Fibroblast of the conjunctiva (primary cell): Measurements from ENCODE around the gene TRMT44.
"Not testable (repeated sequence)": the region's sequence is repeated elsewhere in the genome, so short reads cannot be mapped to it uniquely, and the experiment has no call there.

ENCODE experiments used
- DNase-seq: peaks from one replicate; pipeline ENCODE4 v3.0.0-alpha.2; 2010; ENCODE audit warnings: low read depth

Gene TRMT44

GRCh38 chr4:8406887-8407286, 33.7 kb upstream of the TRMT44 start:
- not testable (repeated sequence) for DNase-seq

DNA sequence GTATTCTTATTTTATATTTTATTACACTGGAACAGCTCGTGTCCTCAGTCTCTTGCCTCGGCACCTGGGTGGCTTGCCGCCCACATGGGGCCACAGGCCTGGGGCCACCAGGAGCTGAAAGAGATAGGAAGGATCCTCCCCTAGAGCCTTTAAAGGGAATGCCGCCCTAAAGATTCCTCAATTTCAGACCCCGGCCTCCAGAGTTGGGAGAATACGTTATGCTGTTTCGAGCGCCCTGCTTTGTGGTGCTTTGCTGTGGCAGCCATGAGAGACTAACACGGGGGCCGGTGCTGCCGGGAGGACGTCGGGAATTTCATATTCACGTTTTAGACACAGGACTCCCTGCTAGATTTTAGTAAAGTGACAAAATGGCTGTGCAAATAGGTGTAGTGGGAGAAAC, 33.3 kb upstream of the TRMT44 start:
- no peak for DNase-seq

DNA sequence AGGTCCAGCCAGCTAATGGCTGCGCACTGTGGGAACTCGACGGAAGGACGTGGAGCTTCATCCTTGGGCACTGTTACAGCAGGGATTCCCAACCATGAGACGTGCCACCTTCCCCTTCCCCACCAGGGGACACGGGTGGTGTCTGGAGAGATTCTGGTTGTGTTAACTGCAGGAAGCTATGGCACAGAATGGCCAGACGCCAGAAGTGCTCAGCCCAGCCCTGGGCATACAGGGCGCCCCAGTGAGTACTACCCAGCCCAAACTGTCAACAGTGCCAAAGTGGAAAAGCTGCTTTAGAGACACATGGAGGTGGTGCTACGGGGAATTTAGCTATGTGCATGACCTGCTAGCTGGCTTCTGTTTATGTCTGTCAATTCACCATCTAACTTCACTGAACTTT, 32.8 kb upstream of the TRMT44 start:
- no peak for DNase-seq

DNA sequence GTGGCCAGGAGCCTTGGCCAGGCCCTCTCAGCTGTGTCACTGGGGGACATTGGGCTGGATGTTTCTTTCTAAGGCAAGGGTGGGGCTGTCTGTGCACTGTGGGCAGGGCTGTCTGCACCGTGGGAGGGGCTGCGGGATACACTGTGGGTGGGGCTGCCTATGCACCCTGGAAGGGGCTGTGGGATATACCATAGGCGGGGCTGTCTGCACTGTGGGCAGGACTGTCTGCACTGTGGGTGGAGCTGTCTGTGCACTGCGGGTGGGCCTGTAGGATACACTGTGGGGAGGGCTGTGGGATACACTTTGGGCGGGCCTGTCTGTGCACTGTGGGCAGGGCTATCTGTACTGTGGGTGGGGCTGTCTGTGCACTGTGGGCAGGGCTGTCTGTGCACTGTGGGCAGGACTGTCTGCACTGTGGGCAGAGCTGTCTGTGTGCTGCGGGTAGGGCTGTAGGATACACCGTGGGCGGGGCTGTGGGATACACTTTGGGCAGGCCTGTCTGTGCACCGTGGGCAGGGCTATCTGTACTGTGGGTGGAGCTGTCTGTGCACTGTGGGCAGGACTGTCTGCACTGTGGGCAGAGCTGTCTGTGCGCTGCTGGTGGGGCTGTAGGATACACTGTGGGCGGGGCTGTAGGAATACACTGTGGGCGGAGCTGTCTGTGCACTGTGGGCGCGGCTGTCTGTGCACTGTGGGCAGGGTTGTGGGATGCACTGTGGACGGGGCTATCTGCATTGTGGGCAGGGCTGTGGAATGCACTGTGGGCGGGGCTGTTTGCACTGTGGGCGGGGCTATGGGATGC, 31.1 kb upstream of the TRMT44 start:
- no peak for DNase-seq

DNA sequence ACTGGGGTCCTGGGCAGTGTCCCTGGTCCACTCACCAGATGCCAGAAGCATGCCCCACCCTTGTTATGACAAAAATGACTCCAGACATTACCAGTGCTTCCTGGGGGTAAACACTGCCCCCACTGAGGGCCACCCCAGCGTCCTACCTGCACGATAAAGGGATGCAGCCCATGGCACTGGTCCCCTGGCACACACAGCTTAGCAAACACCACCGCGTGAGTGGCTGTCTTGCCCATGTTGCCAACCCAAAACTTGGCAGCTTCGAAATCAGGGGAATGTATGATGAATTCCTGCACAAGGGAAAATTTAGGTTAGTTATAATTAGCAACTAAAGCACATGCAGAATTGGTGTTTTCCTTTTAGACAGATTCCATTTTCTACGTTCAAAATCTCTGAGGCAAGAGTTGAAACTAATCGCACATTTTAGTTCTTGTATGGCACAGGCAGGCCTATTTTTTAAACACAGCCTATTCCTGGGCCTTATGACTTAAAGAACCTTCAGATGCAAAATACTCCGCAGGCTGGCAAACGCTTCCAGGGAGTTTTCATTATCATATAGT, 30.4 kb upstream of the TRMT44 start:
- DNase-seq = no peak

GRCh38 chr4:8410641-8411271, 29.8 kb upstream of the TRMT44 start:
- DNase-seq = peak; percentile 55

- no peak for DNase-seq
Measured at GRCh38 chr4:8411351-8412180, 29.0 kb upstream of the TRMT44 start.

DNA sequence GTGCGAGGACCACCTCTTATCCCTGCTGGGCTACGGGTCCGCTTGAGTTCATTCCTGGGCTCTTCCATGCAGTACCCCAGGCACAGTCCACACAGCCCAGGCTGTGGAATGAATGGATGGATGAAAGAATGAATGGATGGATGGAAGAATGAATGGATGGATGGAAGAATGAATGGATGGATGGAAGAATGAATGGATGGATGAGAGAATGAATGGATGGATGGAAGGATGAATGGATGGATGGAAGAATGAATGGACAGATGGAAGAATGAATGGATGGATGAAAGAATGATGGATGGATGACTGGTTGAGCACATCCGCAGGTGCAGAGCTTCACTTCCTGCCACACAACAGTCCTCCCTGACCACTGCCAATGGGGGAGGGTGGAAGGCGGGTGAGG, 28.3 kb upstream of the TRMT44 start:
- DNase-seq = no peak

GRCh38 chr4:8414377-8414776, 26.2 kb upstream of the TRMT44 start:
- no peak for DNase-seq

- DNase-seq = no peak
Measured at GRCh38 chr4:8417071-8417614, 23.4 kb upstream of the TRMT44 start.

GRCh38 chr4:8419222-8420041, 21.1 kb upstream of the TRMT44 start:
- DNase-seq = no peak

DNA sequence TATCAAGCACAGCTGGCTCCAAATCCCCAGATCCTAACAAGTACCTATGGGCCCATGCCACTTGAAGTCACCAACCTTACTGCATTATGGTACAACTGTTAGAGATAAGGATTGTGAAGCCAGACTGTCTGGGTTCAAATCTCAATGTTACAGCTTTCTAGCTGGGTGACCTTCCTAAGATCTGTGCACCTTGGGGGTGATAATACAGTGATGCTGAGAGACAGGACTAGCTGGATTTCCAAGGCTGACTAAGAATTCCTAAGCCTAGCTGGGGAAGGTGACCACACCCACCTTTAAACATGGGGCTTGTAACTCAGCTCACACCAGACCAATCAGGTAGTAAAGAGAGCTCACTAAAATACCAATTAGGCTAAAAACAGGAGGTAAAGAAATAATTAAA, 20.4 kb upstream of the TRMT44 start:
- not testable (repeated sequence) for DNase-seq

- no peak for DNase-seq
Measured at GRCh38 chr4:8422327-8422726, 18.2 kb upstream of the TRMT44 start.

GRCh38 chr4:8422786-8423185, 17.8 kb upstream of the TRMT44 start:
- DNase-seq = no peak

GRCh38 chr4:8427262-8427661, 13.3 kb upstream of the TRMT44 start:
- DNase-seq = no peak

GRCh38 chr4:8427761-8428287, 12.8 kb upstream of the TRMT44 start:
- DNase-seq = no peak

DNA sequence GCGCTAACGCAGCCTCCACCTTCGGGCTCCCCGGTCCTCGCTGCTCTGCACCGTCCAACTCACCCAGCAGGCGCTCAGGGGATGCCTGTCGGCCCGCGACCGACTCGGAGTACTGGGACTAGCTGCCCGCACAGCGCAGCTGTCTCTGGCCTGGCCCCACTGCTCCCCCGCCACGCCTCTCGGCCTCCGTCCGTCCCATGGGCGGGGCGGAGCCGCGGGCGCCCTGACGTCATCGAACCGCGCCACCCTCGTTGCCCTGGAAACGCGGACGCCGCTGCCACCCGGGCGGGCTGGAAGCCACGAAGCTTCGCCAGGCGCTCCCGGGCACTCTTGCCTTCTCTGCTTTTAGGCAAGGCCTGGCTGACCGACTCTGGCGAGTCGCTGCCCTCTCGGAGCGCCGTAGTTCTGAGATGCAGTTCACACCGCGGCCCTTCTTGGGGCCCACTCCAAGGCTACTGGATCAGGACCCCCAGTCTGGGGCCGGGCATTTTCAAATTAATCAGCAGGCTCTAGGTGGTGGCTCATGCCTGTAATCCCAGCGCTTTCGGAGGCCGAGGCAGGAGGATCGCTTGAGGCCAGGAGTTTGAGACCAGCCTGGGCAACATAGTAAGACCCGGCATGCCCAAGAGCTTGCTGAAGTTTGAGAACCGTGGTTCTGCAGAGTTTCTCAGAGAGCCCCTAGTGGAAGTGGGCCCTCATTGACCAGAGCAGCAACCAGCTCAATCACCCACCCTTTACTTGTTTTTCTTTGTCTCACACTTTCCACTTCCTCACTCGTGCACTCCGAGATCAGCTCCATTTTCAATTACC, 12.1 kb upstream of the TRMT44 start:
- DNase-seq = peak; percentile 66

DNA sequence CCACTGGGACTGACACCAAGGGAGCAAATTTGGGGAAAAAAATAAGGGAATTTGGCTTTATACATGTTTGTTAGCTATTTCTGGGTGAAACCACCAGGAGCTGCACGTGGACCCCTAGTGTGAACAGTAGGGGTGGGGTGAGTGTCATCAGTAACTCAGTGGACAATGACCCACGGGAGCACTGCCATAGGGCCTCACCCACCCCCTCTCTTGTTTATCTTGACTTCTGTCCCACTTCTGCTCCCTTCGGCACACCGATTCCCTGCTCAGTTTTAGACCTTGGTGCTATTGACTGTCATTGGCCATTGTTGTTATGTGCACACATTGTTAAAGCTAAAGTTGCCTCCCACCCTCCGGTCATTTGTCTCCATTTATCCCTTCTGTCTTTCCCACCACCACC, 9.0 kb upstream of the TRMT44 start:
- DNase-seq = no peak

DNA sequence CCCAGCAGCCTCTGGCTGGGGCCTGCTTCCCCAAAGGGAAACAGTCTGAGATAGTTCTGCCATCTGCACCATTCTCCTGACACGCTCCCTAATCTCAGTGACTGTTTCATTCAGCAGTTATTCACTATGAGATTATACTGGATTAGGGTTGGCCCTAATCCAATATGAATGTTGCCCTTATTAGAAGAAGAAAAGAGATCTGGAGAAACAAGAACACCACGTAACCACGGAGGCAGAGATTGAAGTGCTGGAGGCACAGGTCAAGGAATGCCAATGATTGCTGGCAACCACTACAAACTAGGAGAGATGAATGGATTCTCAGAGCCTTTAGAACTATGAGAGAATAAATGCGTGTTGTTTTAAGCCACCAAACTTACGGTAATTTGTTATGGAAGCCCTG, 7.4 kb upstream of the TRMT44 start:
- DNase-seq = no peak
